Ascending aorta (tissue), 2 donors: Measurements from ENCODE around the gene CDHR1. TPM values are rescaled to one million over a fixed set of nuclear protein-coding genes. Genes with fewer than 3 reads are reported as not detected.

Source experiments
- DNase-seq, 2 donors: peaks; one replicate each; pipeline ENCODE4 v3.0.0-alpha.2; 2019; ENCODE audit warnings: low spot score in 2 of 2
- H3K27ac ChIP-seq, 2 donors: fragments of 200-600 bp; sonication (generic); one replicate each; pipeline ENCODE4 v1.5.1; 2016 to 2017; ENCODE audit warnings: mild to moderate bottlenecking in 1 of 2
- H3K27me3 ChIP-seq: fragments of 200-600 bp; sonication (generic); one replicate; pipeline ENCODE4 v1.5.1; 2017
- H3K36me3 ChIP-seq, 2 donors: fragments of 200-600 bp; sonication (generic); one replicate each; pipeline ENCODE4 v1.5.1; 2016
- H3K4me1 ChIP-seq, 2 donors: fragments of 200-600 bp; sonication (generic); one replicate each; pipeline ENCODE4 v1.5.1; 2016 to 2017; ENCODE audit warnings: mild to moderate bottlenecking in 1 of 2
- H3K4me3 ChIP-seq, 2 donors: fragments of 200-600 bp; sonication (generic); one replicate each; pipeline ENCODE4 v1.5.1; 2016 to 2017; ENCODE audit warnings: mild to moderate bottlenecking in 1 of 2
- H3K9me3 ChIP-seq, 2 donors: fragments of 200-600 bp; sonication (generic); one replicate each; pipeline ENCODE4 v1.5.1; 2016
- CTCF ChIP-seq, 3 experiments: fragments of 200-600 bp in 2 of 3; fragments of 450-650 bp in 1 of 3; sonication (generic) in 2 of 3; IDR thresholded peaks; one replicate each; pipeline ENCODE4 v1.5.1; 2016 to 2019; ENCODE audit warnings: antibody characterized with exemption in 3 of 3, mild to moderate bottlenecking in 1 of 3, moderate library complexity in 1 of 3
- intact Hi-C: fragments of 100-400 bp; cut with DNase I; formaldehyde crosslinking; loops from one replicate; pipeline ENCODE4 v1.15.1; 2023
- total RNA-seq: library from RNA; depleted of rRNA; stranded (reverse); fragments of >200 nt; gene quantifications from one replicate; pipeline ENCODE4 v1.1.0, GENCODE V29; 2016

CDHR1 gene
- total RNA-seq, 1 donor from 2014 or later, result not detected

GRCh38 chr10:84155521-84155920, 38.8 kb upstream of the CDHR1 start:
- intact Hi-C loops, result no loop called here
- Histone ChIP-seq H3K27ac (no peak overlapping the region), H3K36me3 (peaks cover 31 to 38% of the 10 kb centered on the region in 2 donors), H3K4me3 (no peak overlapping the region), H3K27me3 (no peaks in the 10 kb centered on the region), H3K9me3 (no peaks in the 10 kb centered on the region), H3K4me1 (no peaks in the 10 kb centered on the region)
- TF ChIP-seq CTCF (IDR thresholded peaks at IDR 0.05), result no peak
- DNase-seq, result no peak

GRCh38 chr10:84156009-84156408, 38.3 kb upstream of the CDHR1 start:
- DNase-seq, result no peak
- peaks cover 30 to 33% of the 10 kb centered on the region in 2 donors for H3K36me3 ChIP-seq
- H3K4me3 ChIP-seq, result no peak overlapping the region
- H3K9me3 ChIP-seq, result no peaks in the 10 kb centered on the region
- no peaks in the 10 kb centered on the region for H3K27me3 ChIP-seq
- TF ChIP-seq CTCF (IDR thresholded peaks at IDR 0.05), result no peak
- no peak overlapping the region for H3K27ac ChIP-seq
- intact Hi-C loops, result no loop called here
- no peaks in the 10 kb centered on the region for H3K4me1 ChIP-seq

GRCh38 chr10:84156768-84157167, 37.6 kb upstream of the CDHR1 start:
- no peak for DNase-seq
- intact Hi-C loops, result no loop called here
- Histone ChIP-seq H3K36me3 (peaks cover 23 to 26% of the 10 kb centered on the region in 2 donors), H3K9me3 (no peaks in the 10 kb centered on the region), H3K4me1 (no peaks in the 10 kb centered on the region), H3K4me3 (no peak overlapping the region), H3K27ac (no peak overlapping the region), H3K27me3 (no peaks in the 10 kb centered on the region)
- no peak for TF ChIP-seq CTCF (IDR thresholded peaks at IDR 0.05)

GRCh38 chr10:84158061-84158460, 36.3 kb upstream of the CDHR1 start:
- no peak for TF ChIP-seq CTCF (IDR thresholded peaks at IDR 0.05)
- no peaks in the 10 kb centered on the region for H3K4me1 ChIP-seq
- H3K27ac ChIP-seq, result no peak overlapping the region
- intact Hi-C loops, result no loop called here
- no peak overlapping the region for H3K4me3 ChIP-seq
- no peaks in the 10 kb centered on the region for H3K27me3 ChIP-seq
- DNase-seq, result no peak
- H3K9me3 ChIP-seq, result no peaks in the 10 kb centered on the region
- H3K36me3 ChIP-seq, result peaks cover 10 to 15% of the 10 kb centered on the region in 2 donors

- no peak for TF ChIP-seq CTCF (IDR thresholded peaks at IDR 0.05)
- peaks cover 7 to 13% of the 10 kb centered on the region in 2 donors for H3K36me3 ChIP-seq
- no peaks in the 10 kb centered on the region for H3K27me3 ChIP-seq
- no peaks in the 10 kb centered on the region for H3K9me3 ChIP-seq
- DNase-seq, result no peak
- no peaks in the 10 kb centered on the region for H3K4me1 ChIP-seq
- H3K27ac ChIP-seq, result no peak overlapping the region
- intact Hi-C loops, result no loop called here
- no peak overlapping the region for H3K4me3 ChIP-seq
These were observed 35.8 kb upstream of the CDHR1 start for GRCh38 chr10:84158550-84158949.

- H3K9me3 ChIP-seq, result no peaks in the 10 kb centered on the region
- intact Hi-C loops, result no loop called here
- TF ChIP-seq CTCF (IDR thresholded peaks at IDR 0.05), result no peak
- peaks cover 5 to 12% of the 10 kb centered on the region in 2 donors for H3K36me3 ChIP-seq
- no peaks in the 10 kb centered on the region for H3K27me3 ChIP-seq
- no peak overlapping the region for H3K27ac ChIP-seq
- no peak overlapping the region for H3K4me3 ChIP-seq
- H3K4me1 ChIP-seq, result no peaks in the 10 kb centered on the region
- no peak for DNase-seq
These were observed 35.2 kb upstream of the CDHR1 start for GRCh38 chr10:84159076-84159685.
